Vagina (tissue), 2 donors: Measurements from ENCODE around the gene CDHR3. TPM values are rescaled to one million over a fixed set of nuclear protein-coding genes. Genes with fewer than 3 reads are reported as not detected.

Experiments
- DNase-seq, 2 donors: peaks; one replicate each; pipeline ENCODE4 v3.0.0-alpha.2; 2017; ENCODE audit errors: extremely low spot score in 2 of 2
- H3K27ac ChIP-seq: fragments of 200-600 bp; sonication (generic); one replicate; pipeline ENCODE4 v1.5.1; 2019
- H3K27me3 ChIP-seq: fragments of 200-600 bp; sonication (generic); one replicate; pipeline ENCODE4 v1.5.1; 2019
- H3K36me3 ChIP-seq, 2 donors: fragments of 200-600 bp; sonication (generic); one replicate each; pipeline ENCODE4 v1.5.1; 2017 to 2019
- H3K4me1 ChIP-seq: fragments of 200-600 bp; sonication (generic); one replicate; pipeline ENCODE4 v1.5.1; 2019
- H3K4me3 ChIP-seq, 2 donors: fragments of 200-600 bp; sonication (generic); 1 replicate in 1 of 2; 2 replicates in 1 of 2; pipeline ENCODE4 v1.5.1; 2016 to 2019
- H3K9me3 ChIP-seq: fragments of 200-600 bp; sonication (generic); one replicate; pipeline ENCODE4 v1.5.1; 2019
- CTCF ChIP-seq, 3 experiments: fragments of 450-650 bp in 2 of 3; fragments of 200-600 bp in 1 of 3; sonication (generic) in 1 of 3; IDR thresholded peaks; one replicate each; pipeline ENCODE4 v1.5.1; 2017 to 2019; ENCODE audit warnings: antibody characterized with exemption in 3 of 3, mild to moderate bottlenecking in 2 of 3, moderate library complexity in 2 of 3
- POLR2A ChIP-seq, 2 donors: fragments of 450-650 bp; IDR thresholded peaks; one replicate each; pipeline ENCODE4 v1.6.1; 2017; ENCODE audit warnings: antibody characterized with exemption in 2 of 2, mild to moderate bottlenecking in 2 of 2, moderate library complexity in 2 of 2
- POLR2AphosphoS5 ChIP-seq, 2 donors: sonication (generic); formaldehyde crosslinking; IDR thresholded peaks; one replicate each; pipeline ENCODE4 v1.9.0; 2017; ENCODE audit warnings: antibody characterized with exemption in 2 of 2, mild to moderate bottlenecking in 2 of 2, low read depth in 1 of 2; ENCODE audit not compliant: insufficient read depth in 1 of 2
- intact Hi-C: fragments of 100-400 bp; cut with DNase I; formaldehyde crosslinking; loops from one replicate; pipeline ENCODE4 v1.15.1; 2023
- total RNA-seq: library from RNA; depleted of rRNA; stranded (reverse); fragments of >200 nt; gene quantifications from one replicate; pipeline ENCODE4 v1.2.3, GENCODE V29; 2016

The CDHR3 gene
- total RNA-seq, 1 donor from 2014 or later: 8.8 TPM

DNA sequence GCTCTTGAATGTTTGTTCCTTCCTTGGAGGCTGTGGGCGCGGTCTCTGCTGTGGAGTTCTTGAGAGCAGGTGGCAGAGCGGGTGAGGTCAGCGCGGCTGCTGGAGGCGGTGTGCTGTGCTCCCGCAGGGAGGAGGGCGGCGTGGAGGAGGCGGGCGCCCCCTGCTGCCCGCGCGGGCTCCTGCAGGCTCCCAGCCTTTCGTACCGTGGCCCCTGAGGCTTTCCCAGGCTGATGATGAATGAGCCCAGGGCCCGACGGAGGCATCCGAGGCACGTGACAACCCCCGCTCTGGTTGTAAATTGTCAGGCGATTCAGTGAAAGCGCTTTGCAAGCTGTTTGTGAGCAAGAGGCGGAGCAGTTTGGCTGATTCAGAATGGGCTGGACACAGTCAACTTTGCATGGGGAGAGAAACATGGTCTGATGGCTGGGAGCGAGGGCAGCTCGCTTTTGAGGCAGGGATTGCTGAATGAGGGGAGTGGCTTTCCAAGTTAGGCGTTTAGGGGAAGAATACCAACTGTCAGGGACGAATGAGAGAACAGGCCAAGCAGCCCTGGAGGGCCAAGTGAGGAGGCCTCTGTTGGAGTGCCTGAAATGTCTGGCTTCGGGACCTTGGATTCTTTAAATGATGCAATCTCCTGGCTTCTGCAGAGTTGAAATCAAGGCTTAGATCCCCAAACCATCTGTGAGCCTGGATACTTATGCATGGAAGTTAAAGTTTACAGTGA is 46.6 kb downstream of the CDHR3 start:
- H3K4me1 ChIP-seq: peaks cover 18% of the 10 kb centered on the region
- H3K27ac ChIP-seq: peak overlapping the region; percentile 37
- TF ChIP-seq POLR2A (IDR thresholded peaks at IDR 0.05): no peak
- TF ChIP-seq POLR2AphosphoS5 (IDR thresholded peaks at IDR 0.05; ENCODE audit: insufficient read depth in 1 of 2, low read depth in 1 of 2): peak; percentile 60 to 87
- TF ChIP-seq CTCF (IDR thresholded peaks at IDR 0.05): peak; percentile 79 to 92 (median 91)
- no peaks in the 10 kb centered on the region for H3K27me3 ChIP-seq
- no peaks in the 10 kb centered on the region for H3K9me3 ChIP-seq
- no peaks in the 10 kb centered on the region for H3K36me3 ChIP-seq
- intact Hi-C loops: no loop called here
- peak overlapping the region in 1 of 2 donors; percentile 9 for H3K4me3 ChIP-seq
- peak in 1 of 2 donors; percentile 95 for DNase-seq

- Histone ChIP-seq H3K27me3 (no peaks in the 10 kb centered on the region), H3K4me1 (peaks cover 18% of the 10 kb centered on the region), H3K36me3 (no peaks in the 10 kb centered on the region), H3K27ac (no peak overlapping the region), H3K9me3 (no peaks in the 10 kb centered on the region), H3K4me3 (no peak overlapping the region)
- intact Hi-C loops: no loop called here
- DNase-seq: no peak
- no peak for TF ChIP-seq POLR2A (IDR thresholded peaks at IDR 0.05)
- no peak for TF ChIP-seq POLR2AphosphoS5 (IDR thresholded peaks at IDR 0.05; ENCODE audit: insufficient read depth in 1 of 2, low read depth in 1 of 2)
- no peak for TF ChIP-seq CTCF (IDR thresholded peaks at IDR 0.05)
Observed at GRCh38 chr7:106010331-106010730, 47.3 kb downstream of the CDHR3 start.

DNA sequence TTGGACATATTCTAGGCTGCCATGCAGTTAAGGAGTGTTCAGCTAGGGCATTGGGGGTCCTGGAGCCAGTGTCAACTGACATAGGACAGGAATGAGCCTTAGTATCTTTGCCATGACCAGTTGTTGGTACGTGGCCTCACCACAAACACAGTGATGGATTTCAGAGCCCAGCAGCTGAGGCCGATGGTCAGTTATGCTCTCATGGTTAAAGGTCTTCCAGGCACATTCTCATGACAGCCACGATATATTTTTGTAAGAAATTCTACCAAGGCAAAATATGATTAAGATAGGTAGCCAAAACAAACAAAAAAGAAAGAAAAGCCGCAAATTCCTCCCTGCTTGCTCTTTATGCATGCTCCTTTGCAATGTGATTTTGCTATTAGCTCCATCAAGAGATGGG is 47.8 kb downstream of the CDHR3 start:
- peaks cover 18% of the 10 kb centered on the region for H3K4me1 ChIP-seq
- intact Hi-C loops: no loop called here
- H3K27me3 ChIP-seq: no peaks in the 10 kb centered on the region
- no peak overlapping the region for H3K4me3 ChIP-seq
- H3K27ac ChIP-seq: no peak overlapping the region
- no peak for TF ChIP-seq POLR2A (IDR thresholded peaks at IDR 0.05)
- TF ChIP-seq CTCF (IDR thresholded peaks at IDR 0.05): no peak
- no peak for TF ChIP-seq POLR2AphosphoS5 (IDR thresholded peaks at IDR 0.05; ENCODE audit: insufficient read depth in 1 of 2, low read depth in 1 of 2)
- no peaks in the 10 kb centered on the region for H3K36me3 ChIP-seq
- no peak for DNase-seq
- no peaks in the 10 kb centered on the region for H3K9me3 ChIP-seq

DNA sequence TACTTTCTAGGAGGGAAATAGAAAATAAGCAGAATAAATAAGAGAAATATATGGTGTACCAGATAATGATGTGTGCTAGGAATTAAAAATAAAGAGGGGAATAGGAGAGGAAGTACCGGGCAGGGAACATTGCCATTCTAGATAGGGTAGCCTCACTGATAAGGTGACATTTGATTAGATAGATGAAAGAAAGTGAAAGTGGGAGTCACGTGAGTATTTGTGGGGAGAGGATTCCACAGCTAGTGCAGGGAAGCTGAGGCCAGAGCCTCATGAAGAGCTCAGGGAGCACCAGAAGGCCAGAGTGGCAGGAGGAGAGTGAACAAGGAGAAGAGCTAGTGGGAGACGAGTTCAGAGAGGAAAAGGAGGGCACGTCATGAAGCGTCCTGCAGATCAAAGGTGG is 49.1 kb downstream of the CDHR3 start:
- intact Hi-C loops: no loop called here
- Histone ChIP-seq H3K4me1 (peaks cover 18% of the 10 kb centered on the region), H3K27ac (no peak overlapping the region)

More for the DNA sequence above, 49.1 kb downstream of the CDHR3 start:
- TF ChIP-seq POLR2AphosphoS5 (IDR thresholded peaks at IDR 0.05; ENCODE audit: insufficient read depth in 1 of 2, low read depth in 1 of 2) (no peak), POLR2A (IDR thresholded peaks at IDR 0.05) (no peak), CTCF (IDR thresholded peaks at IDR 0.05) (no peak)
- H3K4me3 ChIP-seq: no peak overlapping the region
- no peaks in the 10 kb centered on the region for H3K27me3 ChIP-seq
- no peak for DNase-seq
- H3K9me3 ChIP-seq: no peaks in the 10 kb centered on the region
- H3K36me3 ChIP-seq: no peaks in the 10 kb centered on the region
